ENCODE results near the gene CARHSP1.

CARHSP1 gene

GRCh38 chr16:8900343-8900742, 31.5 kb upstream of the CARHSP1 start:
- H3K4me3 ChIP-seq (ENCODE audit: low read depth, low read length), result no peak overlapping the region
- TF ChIP-seq, protein P1, sequence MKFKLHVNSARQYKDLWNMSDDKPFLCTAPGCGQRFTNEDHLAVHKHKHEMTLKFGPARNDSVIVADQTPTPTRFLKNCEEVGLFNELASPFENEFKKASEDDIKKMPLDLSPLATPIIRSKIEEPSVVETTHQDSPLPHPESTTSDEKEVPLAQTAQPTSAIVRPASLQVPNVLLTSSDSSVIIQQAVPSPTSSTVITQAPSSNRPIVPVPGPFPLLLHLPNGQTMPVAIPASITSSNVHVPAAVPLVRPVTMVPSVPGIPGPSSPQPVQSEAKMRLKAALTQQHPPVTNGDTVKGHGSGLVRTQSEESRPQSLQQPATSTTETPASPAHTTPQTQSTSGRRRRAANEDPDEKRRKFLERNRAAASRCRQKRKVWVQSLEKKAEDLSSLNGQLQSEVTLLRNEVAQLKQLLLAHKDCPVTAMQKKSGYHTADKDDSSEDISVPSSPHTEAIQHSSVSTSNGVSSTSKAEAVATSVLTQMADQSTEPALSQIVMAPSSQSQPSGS (tag by site-specific recombination; IDR thresholded peaks at IDR 0.05; ENCODE audit: low read depth), result peak; percentile 72; the same call in 1 of the 2 replicates
- TF ChIP-seq ZNF335 (tag by site-specific recombination; conservative IDR thresholded peaks at IDR 0.05), result no peak
- TF ChIP-seq ZNF404 (tag by site-specific recombination; IDR thresholded peaks at IDR 0.05), result no peak
- TF ChIP-seq ZNF354C (tag by site-specific recombination; IDR thresholded peaks at IDR 0.05; ENCODE audit: borderline replicate concordance, low read depth), result no peak
- TF ChIP-seq ZNF664 (tag by site-specific recombination; IDR thresholded peaks at IDR 0.05), result no peak
- ChIA-PET POLR2A (no interaction called here), CTCF (interaction anchor here (1.8 to 2.4 kb wide), 2 partner anchors 36 to 108 kb away, joined by 9 to 15 read pairs; no protein-coding TSS in a partner anchor)
- no peaks in the 10 kb centered on the region for H3K9me3 ChIP-seq (ENCODE audit: control insufficient read depth, insufficient read depth, low read depth, low read length)
- H3K36me3 ChIP-seq (ENCODE audit: control insufficient read depth in 2 of 2, insufficient read depth in 1 of 2, low read length in 2 of 2), result peaks cover 38 to 96% of the 10 kb centered on the region in 2 experiments
- no peaks in the 10 kb centered on the region for H3K4me1 ChIP-seq (ENCODE audit: control insufficient read depth, insufficient read depth, low read length)
- H3K27ac ChIP-seq (ENCODE audit: extremely low read depth, low read depth, low read length), result no peak overlapping the region

DNA sequence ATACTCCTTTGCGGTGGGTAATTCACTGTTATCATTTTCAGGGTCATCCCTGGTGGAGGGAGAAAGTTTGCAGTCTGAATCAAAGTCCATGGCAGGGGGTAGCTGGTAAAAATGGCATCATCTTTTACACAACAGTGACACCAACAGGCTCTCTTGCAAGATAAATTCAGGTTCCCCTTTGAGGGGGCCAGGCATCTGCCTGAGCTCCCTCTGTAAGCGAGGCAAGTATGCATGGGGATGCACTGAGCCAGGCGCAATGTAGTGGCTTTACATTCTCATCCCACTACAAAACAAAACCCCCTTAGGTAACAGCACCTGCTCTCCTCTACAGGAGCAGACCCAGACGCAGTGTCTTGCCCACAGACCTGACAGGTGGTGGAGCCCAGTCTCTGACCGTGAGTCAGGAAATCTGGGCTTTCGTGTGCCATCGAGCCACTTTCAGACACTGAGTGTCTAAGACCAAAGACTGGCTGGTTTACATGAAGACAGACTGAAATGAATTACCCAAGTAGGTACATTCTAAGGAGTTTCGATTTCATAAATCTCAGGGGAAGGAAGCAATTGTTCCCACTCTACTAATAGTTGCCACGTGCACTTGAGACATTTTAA, 31.0 kb upstream of the CARHSP1 start:
- Histone ChIP-seq H3K9me3 (ENCODE audit: control insufficient read depth, insufficient read depth, low read depth, low read length) (no peaks in the 10 kb centered on the region), H3K36me3 (ENCODE audit: control insufficient read depth in 2 of 2, insufficient read depth in 1 of 2, low read length in 2 of 2) (peaks cover 38 to 96% of the 10 kb centered on the region in 2 experiments), H3K4me3 (ENCODE audit: low read depth, low read length) (no peak overlapping the region), H3K4me1 (ENCODE audit: control insufficient read depth, insufficient read depth, low read length) (no peaks in the 10 kb centered on the region), H3K27ac (ENCODE audit: extremely low read depth, low read depth, low read length) (no peak overlapping the region)
- TF ChIP-seq ZNF175 (tag by site-specific recombination; IDR thresholded peaks at IDR 0.05), result no peak
- TF ChIP-seq ZNF416 (tag by site-specific recombination; IDR thresholded peaks at IDR 0.05), result no peak
- no peak for TF ChIP-seq ZNF146 (tag by site-specific recombination; IDR thresholded peaks at IDR 0.05)
- TF ChIP-seq SP2 (tag by site-specific recombination; IDR thresholded peaks at IDR 0.05), result no peak
- no peak for TF ChIP-seq ZNF184 (tag by site-specific recombination; IDR thresholded peaks at IDR 0.05)
- TF ChIP-seq ZFHX2 (tag by site-specific recombination; conservative IDR thresholded peaks at IDR 0.05), result no peak
- TF ChIP-seq ZNF302 (tag by site-specific recombination; IDR thresholded peaks at IDR 0.05; ENCODE audit: low read depth), result no peak
- TF ChIP-seq ZNF639 (tag by site-specific recombination; IDR thresholded peaks at IDR 0.05), result no peak
- no peak for TF ChIP-seq WT1 (tag by site-specific recombination; IDR thresholded peaks at IDR 0.05)
- no peak for TF ChIP-seq ZBTB8A (tag by site-specific recombination; IDR thresholded peaks at IDR 0.05)
- TF ChIP-seq ZNF518A (tag by site-specific recombination; conservative IDR thresholded peaks at IDR 0.05; ENCODE audit: low read depth), result no peak
- TF ChIP-seq REPIN1 (tag by site-specific recombination; IDR thresholded peaks at IDR 0.05; ENCODE audit: low read depth), result no peak
- no peak for TF ChIP-seq ZNF488 (tag by site-specific recombination; IDR thresholded peaks at IDR 0.05)
- no peak for TF ChIP-seq ZNF549 (tag by site-specific recombination; IDR thresholded peaks at IDR 0.05)
- no peak for TF ChIP-seq ZNF514 (tag by site-specific recombination; IDR thresholded peaks at IDR 0.05)
- TF ChIP-seq ZNF114 (tag by site-specific recombination; IDR thresholded peaks at IDR 0.05), result no peak
- ChIA-PET CTCF (interaction anchor here (1.8 to 2.4 kb wide), 2 partner anchors 37 to 109 kb away, joined by 9 to 15 read pairs; no protein-coding TSS in a partner anchor), POLR2A (interaction anchor here (1.0 kb wide), 1 partner anchor 31 kb away, joined by 3 read pairs; the partner anchor contains the start of gene CARHSP1)
